ENCODE results near the gene CCDC71.

Gene CCDC71

DNA sequence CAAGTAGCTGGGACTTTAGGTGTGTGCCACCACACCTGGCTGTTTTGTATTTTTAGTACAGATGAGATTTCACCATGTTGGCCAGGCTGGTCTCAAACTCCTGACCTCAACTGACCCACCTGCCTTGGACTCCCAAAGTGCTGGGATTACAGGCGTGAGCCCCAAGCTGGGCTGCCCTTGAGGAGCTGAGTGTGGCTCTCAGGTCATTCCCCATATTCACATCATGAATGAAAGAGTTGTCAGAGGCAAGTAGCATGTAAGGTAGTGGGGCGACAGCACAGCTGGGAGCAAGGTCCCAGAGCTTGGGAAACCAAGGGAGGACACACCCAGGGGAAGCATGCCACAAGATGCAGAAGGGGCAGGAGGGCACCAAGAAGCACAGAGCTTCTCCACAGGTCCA, 4.9 kb downstream of the CCDC71 start:
- no peak overlapping the region for H3K27ac ChIP-seq
- H3K27me3 ChIP-seq (ENCODE audit: insufficient read depth, low read depth, severe bottlenecking), result no peaks in the 10 kb centered on the region
- H3K4me3 ChIP-seq (ENCODE audit: low read depth, low read length), result no peak overlapping the region
- TF ChIP-seq, protein P1, sequence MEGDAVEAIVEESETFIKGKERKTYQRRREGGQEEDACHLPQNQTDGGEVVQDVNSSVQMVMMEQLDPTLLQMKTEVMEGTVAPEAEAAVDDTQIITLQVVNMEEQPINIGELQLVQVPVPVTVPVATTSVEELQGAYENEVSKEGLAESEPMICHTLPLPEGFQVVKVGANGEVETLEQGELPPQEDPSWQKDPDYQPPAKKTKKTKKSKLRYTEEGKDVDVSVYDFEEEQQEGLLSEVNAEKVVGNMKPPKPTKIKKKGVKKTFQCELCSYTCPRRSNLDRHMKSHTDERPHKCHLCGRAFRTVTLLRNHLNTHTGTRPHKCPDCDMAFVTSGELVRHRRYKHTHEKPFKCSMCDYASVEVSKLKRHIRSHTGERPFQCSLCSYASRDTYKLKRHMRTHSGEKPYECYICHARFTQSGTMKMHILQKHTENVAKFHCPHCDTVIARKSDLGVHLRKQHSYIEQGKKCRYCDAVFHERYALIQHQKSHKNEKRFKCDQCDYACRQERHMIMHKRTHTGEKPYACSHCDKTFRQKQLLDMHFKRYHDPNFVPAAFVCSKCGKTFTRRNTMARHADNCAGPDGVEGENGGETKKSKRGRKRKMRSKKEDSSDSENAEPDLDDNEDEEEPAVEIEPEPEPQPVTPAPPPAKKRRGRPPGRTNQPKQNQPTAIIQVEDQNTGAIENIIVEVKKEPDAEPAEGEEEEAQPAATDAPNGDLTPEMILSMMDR (IDR thresholded peaks at IDR 0.05; ENCODE audit: low read depth, low read length), result no peak
- no peak for DNase-seq
- H3K36me3 ChIP-seq, result peaks cover 21% of the 10 kb centered on the region
- H3K9me3 ChIP-seq (ENCODE audit: severe bottlenecking), result peaks cover under 1% of the 10 kb centered on the region

DNA sequence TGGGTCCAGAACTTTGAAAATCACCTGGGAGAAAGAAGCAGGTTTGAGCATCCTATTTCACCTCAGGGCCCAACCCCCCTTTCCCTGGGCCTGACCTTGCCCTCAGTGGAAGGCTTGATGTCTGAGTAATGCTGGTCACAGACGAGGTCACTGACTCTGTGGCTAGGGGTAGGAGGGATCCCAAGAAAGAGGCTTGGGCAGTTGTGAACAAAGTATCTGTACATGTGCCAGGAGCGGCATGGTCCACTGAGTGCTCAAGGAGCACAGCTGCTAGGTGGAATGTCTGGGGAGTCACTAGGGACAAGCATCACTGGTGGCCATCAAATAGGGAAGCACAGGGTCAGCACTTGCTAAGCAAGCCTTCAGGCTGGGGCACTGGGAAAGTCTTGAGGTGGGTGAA, 7.3 kb downstream of the CCDC71 start:
- Histone ChIP-seq H3K9me3 (ENCODE audit: severe bottlenecking) (no peaks in the 10 kb centered on the region), H3K27me3 (ENCODE audit: insufficient read depth, low read depth, severe bottlenecking) (no peaks in the 10 kb centered on the region), H3K27ac (no peak overlapping the region), H3K4me3 (ENCODE audit: low read depth, low read length) (no peak overlapping the region), H3K36me3 (peaks cover 12% of the 10 kb centered on the region)
- TF ChIP-seq, protein P1 (IDR thresholded peaks at IDR 0.05; ENCODE audit: low read depth, low read length), result no peak
- no peak for DNase-seq

DNA sequence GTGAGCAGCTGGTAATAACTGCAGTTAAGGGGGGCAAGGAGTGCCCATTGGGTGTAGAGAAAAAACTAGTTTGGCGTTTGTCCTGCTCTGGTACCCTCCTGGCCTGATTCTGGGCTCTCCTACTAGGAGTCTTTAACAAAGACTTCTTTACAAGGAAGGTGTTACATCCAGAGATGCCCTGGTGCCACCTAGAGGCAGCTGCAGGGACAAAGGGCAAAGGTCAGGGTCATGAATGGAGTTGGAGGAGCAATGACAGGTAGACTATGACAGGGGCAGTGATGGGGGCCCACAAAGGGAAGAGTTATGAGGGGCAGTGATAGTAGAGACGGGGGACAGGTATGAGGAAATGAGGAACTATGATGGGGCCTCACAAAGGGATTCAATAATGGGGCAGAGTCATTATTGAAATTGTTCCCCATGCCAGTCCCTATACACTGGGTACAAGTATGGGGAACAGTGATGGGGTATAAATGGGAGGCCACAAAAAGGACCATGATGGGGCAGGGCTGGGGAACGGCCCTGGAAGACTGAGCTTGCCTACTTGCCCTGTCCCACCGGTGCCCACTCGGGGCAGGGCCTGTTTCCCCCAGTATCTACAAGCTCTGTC, 7.9 kb downstream of the CCDC71 start:
- TF ChIP-seq, protein P1 (IDR thresholded peaks at IDR 0.05; ENCODE audit: low read depth, low read length), result peak; percentile 62
- DNase-seq, result peak; percentile 70
- H3K27me3 ChIP-seq (ENCODE audit: insufficient read depth, low read depth, severe bottlenecking), result no peaks in the 10 kb centered on the region
- peaks cover 6% of the 10 kb centered on the region for H3K36me3 ChIP-seq
- H3K4me3 ChIP-seq (ENCODE audit: low read depth, low read length), result no peak overlapping the region
- no peak overlapping the region; the same call in 1 of the 2 replicates for H3K27ac ChIP-seq
- H3K9me3 ChIP-seq (ENCODE audit: severe bottlenecking), result no peaks in the 10 kb centered on the region

DNA sequence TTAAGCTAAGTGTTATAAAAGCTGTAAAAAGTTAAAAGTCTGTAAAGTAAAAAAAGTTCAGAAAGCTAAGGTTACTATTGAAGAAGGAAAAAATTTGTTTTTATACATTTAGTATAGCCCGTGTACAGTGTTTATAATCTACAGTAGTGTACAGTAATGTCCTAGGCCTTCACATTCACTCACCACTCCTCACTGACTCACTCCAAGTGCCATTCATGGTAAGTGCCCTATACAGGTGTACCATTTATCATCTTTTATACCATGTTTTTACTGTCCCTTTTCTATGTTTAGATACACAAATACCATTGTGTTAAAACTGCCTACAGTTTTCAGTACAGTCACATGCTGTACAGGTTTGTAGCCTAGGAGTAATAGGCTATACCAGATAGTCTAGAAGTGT, 8.8 kb downstream of the CCDC71 start:
- TF ChIP-seq, protein P1 (IDR thresholded peaks at IDR 0.05; ENCODE audit: low read depth, low read length), result no peak
- H3K9me3 ChIP-seq (ENCODE audit: severe bottlenecking), result no peaks in the 10 kb centered on the region
- H3K27ac ChIP-seq, result no peak overlapping the region
- H3K27me3 ChIP-seq (ENCODE audit: insufficient read depth, low read depth, severe bottlenecking), result no peaks in the 10 kb centered on the region
- no peaks in the 10 kb centered on the region; the same call in none of the 2 replicates for H3K36me3 ChIP-seq
- no peak for DNase-seq
- H3K4me3 ChIP-seq (ENCODE audit: low read depth, low read length), result no peak overlapping the region

DNA sequence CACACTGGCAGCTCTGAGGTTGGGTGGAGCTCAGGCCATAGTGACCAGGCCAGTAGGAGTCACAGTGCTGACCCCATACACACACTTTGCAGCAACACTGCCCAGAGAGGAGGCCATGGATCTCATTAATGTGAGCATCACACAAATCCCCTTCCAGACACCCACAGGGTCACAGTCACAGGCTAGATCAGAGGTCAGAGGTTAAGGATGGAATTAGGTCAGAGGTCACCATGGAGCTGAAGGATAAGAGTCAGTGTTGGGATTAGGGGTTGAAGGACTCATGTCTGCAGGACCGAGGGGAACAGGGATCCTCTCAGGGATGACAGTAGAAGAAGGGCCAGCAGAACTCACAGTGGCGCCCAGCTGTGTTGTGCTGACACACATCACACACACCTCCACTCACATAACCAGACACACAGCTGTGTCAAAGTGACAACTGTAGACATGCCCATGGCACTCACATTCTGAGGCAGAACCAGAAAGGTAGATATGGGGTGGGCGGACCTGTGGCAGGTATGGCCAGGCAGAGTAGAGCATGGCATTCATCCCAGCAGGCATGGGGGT, 12.7 kb downstream of the CCDC71 start:
- no peak overlapping the region for H3K4me3 ChIP-seq (ENCODE audit: low read depth, low read length)
- H3K27me3 ChIP-seq (ENCODE audit: insufficient read depth, low read depth, severe bottlenecking), result no peaks in the 10 kb centered on the region
- TF ChIP-seq, protein P1 (IDR thresholded peaks at IDR 0.05; ENCODE audit: low read depth, low read length), result no peak
- no peak for DNase-seq
- no peaks in the 10 kb centered on the region for H3K36me3 ChIP-seq
- H3K9me3 ChIP-seq (ENCODE audit: severe bottlenecking), result no peaks in the 10 kb centered on the region
- H3K27ac ChIP-seq, result no peak overlapping the region

DNA sequence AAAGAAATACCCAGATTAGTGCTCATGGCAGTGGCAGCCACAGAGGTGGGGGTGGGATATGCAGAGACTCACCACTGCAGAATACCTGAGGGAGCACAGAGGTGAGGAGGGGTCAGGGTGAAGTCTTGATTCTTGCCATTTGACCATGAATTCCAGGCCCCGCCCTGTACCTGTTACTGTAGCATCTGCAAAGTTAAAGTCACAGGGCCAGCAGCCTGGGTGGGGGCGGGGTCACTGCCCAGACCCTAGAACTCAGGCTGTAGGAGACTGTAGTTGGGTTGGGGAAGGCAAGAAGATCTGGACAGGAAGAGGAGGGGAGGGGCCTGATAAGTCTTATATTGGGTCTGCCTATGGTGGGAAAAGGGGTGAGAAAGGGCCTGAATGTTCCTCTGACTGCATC, 14.5 kb downstream of the CCDC71 start:
- Histone ChIP-seq H3K4me3 (ENCODE audit: low read depth, low read length) (no peak overlapping the region), H3K9me3 (ENCODE audit: severe bottlenecking) (no peaks in the 10 kb centered on the region), H3K36me3 (no peaks in the 10 kb centered on the region), H3K27me3 (ENCODE audit: insufficient read depth, low read depth, severe bottlenecking) (no peaks in the 10 kb centered on the region), H3K27ac (no peak overlapping the region)
- DNase-seq, result no peak
- TF ChIP-seq, protein P1 (IDR thresholded peaks at IDR 0.05; ENCODE audit: low read depth, low read length), result no peak

All from WERI-Rb-1 (cell line).